HG03575 (cell line): ENCODE results near the gene NRXN3.

Source experiments
- ATAC-seq: cut with Tn5 transposase; IDR thresholded peaks from one replicate; pipeline ENCODE4 v1.9.1; 2021; ENCODE audit not compliant: unreplicated experiment, insufficient number of reproducible peaks, low FRiP score; ENCODE audit errors: extremely low read depth

The NRXN3 gene

DNA sequence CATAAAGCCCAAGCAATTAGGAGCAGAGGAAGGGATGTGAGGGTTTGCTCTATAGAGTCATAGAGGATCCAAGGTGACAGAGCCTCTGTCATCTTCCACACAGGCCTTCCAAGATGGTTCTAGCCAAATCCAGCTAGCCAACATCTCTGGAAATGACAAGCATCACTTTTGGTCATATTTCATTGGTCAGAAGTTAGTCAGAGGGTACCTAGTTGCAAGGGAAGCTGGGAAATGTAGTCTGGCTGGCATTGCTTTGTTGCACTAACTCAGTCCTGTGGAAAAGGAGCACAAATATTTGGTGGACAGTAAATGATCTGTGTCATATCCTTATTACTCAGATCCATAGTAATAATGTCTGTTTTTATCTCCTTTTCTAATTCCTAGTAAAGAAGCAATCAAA is 715.7 kb downstream of the NRXN3 start:
- no peak for ATAC-seq

DNA sequence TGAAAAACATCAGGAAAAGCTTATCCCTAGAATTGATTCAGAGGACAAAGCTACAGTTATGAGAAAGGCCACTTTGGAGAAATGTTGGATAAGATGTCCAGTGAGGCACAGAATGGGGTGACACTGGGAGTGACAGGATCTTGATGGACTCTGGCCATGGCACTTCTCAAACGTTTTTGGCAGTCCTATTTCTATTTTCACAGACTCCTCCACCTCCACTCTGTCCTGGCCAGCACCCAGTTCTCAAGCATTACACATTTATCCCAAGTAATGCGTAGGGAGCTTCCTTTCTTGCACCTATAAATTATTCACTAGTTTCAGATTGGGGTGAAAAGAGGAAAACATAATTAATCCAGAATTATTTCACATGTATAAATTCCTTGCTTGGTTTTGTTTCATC is 727.3 kb downstream of the NRXN3 start:
- ATAC-seq = no peak

DNA sequence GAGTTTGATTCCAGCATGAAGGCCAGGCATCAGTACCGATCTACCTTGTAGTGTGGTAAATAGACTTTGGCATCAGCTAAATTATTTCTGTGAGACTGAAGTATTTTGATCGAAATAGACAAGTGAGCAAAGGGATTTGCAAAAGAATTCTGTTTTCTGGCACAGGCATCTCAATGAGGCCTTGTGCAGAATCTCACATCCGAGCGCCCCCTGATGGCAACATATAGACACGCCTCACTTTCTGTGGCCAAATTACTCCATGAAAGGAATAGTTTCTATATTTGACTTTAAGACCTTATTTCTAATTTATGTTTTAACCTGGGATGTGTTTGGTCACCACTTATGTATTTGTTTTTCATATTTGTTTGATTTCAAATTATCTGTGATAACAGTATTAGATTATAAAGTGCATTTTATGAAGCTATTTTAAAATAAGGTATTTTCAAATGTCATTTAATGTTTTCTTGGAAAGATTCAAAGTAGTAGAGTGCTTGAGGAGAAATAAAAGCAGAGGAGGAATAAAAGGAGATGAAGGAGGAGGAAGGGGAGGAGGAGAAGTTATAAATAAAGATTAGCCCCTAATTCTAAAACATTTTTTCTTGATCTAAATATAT is 731.9 kb downstream of the NRXN3 start:
- no peak for ATAC-seq

DNA sequence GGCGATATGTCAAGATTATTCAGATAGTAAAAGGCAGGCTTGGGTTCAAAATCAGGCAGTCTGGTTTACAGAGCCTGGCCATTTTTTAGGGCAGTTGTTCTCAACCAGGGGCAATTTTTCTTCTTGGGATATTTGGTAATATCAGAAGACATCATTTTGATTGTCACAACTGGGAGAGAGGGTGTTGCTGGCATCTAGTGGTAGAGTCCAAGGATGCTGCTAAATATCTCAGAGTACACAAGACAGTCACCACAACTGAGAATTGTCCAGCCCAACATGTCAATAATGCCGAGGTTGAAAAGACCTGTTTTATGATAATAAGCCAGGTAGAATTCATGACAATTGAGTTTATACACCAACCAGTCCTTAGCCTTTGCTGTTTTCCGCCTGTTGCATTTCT is 733.9 kb downstream of the NRXN3 start:
- no peak for ATAC-seq

DNA sequence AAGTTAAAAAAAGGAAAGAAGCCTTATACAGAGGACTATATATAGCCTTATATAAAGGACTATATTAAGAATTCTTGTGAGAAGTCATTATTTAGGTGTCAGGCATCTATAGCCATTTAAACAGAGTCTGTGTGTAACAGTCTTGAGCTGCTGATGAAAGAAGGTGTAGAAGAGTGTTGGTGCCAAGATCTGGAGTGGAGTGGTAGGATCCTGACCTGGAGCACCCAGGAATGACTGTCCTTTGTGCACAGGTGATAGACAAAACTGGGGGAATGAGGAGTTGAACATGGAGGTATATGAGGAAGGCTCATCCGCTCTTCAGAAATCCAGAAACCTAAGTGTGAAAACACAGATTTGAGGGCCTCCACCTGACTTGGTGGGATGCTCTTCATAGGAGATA is 747.3 kb downstream of the NRXN3 start:
- ATAC-seq = no peak

DNA sequence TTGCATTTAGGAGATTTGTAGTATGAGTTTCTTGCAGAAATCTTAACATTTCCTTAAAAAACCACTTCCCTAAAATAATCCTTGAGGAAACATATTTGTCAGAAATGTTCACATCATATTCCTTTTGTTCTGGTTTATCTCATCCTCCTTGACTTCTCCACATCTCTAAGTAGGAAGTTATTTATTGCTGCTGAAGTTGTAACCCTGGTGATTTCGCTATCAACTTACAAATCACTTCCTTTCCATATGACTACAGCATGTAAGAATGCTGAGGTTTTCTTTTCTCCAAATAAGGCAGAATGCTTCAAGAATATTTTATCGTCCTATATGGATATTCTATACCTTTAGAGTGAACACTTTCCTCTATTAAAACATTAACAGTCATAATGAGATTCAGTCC is 751.7 kb downstream of the NRXN3 start:
- ATAC-seq = no peak

DNA sequence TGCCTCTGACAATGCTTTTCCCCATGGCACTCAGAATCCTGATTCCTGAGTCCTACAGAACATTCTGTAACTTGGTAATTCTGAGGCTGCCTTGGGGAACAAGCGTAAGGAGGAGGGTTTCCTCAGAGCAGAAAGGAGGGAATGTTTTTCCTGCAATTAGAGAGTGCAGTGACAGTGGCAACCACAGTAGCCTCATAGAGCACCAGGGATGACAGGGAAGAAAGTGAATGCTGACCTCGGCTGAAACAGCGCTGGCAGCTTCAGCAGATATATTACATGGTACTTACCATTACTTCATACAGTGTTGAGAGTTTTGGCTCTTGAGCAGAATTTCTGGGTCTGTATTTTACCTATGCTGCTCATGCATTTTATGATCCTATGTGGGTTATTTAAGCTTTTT is 757.1 kb downstream of the NRXN3 start:
- ATAC-seq = no peak

DNA sequence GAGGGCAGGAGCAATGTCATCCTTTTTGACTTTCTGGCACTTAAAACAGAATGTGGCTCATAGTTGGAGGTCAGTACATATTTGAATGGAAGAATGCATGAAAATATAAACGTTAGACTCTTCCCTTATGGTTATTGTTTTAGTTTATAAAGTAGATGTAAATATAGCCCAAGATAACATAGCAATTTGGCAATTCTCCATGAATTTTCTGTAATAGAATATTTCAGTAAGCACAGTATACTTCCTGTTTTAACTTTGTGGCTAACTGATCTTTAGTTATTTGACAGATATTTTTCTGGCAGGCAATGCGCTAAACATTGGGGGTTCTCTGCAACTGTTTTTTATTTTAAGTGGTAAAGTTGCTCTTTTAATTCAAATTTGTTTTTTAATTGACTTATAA is 763.0 kb downstream of the NRXN3 start:
- ATAC-seq = no peak

DNA sequence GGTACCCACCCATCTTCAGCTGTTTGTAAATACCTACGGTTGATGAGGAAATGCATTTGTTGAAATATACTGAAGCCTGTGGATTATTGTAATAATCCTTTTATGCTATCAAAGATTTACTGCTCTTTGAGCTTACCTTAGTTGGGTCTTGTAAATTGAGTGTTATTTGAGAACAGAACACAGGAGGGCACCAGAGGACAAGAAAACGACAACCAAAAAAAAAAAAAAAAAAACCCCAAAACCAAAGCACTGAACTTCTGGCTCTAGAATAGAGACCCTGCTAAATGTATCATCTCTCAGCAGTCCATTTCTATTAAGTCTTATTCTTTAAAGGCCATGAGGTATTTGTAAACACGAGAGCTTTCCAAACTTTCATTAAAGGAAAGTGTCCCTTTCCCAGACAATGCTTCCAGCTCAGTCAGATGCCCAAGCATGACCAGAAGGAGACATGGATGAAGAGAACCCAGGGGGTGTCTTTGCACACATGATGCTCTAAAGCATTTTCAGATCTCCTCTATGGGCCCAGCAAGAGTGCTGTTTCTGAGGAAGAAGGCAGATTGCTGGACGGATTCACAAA is 763.9 kb downstream of the NRXN3 start:
- ATAC-seq = no peak

DNA sequence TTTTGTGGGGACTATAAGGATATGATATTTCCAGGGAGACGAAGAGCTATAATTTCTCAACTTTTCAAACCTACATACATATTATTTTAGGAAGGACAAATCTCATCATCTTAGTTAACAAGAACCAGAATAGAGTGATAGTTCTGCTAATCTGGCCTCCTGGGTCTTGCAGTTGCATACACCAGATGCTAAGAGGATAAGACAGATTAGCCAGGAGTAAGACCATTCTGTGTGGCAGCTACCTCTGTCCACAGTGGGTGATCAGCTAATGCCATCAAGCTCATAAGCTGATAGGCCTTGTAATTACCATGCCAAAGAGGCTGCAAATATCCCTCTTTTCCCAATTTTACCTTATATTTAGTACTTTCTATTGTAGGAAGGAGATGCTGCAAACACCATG is 776.8 kb downstream of the NRXN3 start:
- no peak for ATAC-seq

DNA sequence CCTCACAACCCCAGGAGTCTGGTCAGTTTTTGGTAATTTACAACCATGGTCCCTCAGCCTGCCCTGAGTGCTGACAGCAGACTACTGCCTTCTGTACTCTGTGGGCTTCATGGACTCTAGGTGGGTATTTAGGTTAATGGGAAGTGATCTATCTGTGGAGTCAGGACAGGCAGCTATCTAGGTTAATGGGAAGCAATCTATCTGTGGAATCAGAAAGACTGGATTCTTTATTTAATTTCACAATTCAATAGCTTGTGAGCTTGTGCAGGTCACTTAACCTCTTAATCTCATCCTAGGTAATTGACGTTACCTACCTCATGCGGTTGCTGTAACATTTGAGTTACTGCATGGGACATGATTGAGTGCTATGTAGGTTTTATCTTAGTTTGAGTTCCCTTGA is 777.5 kb downstream of the NRXN3 start:
- no peak for ATAC-seq

DNA sequence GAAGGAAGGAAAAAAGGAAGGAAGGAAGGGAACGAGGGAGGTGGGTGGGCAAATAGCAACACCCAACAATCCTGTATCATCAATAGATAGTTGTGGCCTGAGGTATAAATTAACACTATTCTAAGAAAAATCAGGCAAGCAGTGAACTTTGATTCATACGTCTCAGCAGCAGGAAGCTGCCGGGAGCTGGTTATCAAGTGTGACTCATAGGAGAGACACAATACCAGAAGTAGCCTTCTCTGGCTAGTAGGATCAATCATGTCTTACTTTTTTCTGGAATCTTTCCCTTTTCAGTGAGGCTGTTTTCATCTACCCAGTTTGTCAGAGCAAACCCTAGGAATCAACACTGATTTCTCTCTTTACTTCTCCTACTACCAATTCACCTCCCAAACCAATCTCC is 780.5 kb downstream of the NRXN3 start:
- ATAC-seq = no peak

DNA sequence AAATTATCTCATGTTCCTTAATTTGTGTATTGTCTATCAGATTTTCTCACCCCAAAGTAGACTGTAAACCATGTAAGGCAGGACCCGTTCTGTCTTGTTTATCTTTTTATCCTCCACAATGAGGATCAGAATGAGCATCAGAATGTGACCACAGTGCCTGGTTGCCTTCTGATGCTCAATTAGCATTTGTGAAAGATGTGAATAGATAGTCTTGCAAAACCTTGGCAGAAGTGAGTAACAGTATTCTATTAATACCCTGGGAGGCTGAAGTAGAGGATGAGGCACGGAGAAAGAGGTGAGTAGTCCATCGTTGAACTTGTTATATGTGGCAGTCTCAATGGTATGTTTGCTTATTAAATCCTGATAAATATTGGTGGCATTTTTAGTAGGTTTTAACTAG is 781.4 kb downstream of the NRXN3 start:
- ATAC-seq = no peak

DNA sequence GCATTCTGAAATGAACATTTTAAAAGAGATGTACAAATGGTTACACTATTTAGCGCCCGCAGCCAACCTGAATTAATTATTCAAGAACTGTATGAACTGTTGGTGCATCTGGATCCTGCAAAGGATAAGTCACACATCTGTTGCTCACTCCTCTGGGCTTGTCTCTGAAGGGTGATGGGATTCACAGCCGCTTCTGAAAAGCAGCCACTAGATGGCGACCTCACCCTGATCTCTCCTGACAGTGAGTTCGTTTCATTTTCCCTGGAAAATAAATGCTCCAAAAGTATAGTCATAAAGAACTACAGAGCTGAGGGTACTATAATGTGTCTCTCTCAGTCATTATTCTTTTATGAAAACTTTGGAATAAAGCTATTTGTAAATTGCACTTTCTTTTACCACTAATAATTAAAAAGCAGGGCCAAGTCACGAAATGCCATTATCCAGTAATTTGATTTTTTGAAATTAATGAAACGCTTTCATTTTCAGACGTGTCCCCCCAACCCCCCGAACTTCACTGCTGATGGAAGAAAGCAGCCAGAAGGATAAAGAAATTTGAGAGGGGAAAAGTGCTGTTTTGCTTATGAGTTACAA is 789.6 kb downstream of the NRXN3 start:
- no peak for ATAC-seq

DNA sequence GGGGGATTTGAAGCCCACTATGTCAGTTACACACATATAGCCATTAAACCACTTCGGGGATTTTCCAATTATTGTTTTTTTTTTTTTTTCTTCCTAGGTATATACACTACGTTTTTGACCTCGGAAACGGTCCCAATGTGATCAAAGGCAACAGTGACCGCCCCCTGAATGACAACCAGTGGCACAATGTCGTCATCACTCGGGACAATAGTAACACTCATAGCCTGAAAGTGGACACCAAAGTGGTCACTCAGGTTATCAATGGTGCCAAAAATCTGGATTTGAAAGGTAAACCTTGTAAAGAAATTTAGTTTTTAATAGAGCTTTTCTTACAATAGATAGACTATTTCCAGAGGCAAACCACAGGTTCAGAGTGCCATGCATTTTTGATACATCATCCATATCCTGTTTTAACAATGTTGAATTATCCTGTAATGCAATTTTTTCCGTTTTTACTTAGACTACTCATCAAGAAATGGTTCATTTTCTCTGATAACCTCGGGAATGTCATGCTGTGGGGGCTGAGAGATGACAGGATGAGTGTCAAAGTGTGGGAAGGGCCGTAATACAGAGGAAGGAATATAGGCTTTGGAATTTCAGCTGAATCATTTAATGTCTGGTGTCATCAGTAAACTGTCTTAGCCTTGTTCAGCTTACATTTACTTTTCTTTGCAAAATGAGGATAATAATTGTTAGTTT is 797.1 kb downstream of the NRXN3 start:
- ATAC-seq = no peak

DNA sequence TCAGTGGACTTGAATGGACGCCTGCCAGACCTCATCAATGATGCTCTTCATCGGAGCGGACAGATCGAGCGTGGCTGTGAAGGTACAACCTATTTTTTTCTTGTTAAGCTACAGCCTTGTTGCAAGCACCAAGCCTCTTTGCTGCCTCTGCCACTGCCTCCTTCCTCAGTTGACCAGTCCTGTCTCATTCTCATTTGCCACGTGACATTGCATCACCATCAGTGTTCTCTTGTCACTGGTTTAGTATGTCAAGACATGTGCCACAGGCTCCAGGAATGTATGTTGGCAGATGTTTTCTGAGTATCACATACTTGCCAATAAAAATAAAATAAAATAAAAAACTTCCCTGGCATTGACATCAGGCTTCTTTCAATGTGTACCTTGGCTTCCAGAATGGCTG is 798.1 kb downstream of the NRXN3 start:
- ATAC-seq = no peak

DNA sequence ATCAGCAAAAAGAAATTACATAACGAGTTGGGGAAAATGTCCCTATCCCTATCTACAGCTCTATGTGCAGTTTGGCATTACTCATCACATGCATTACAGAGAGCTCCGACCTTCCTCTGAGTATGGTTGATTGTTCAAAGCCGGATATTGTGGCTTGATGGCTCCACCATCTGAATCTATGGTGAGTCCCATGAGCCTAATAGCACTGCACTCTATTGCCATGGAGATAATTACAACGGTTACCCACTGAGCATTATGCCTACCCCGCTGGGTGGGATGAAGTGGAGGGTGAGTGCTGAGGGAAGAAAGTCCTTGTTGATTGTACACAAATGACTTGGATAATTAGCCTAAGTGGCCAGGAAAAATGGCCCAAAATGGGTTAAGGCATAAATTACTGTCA is 800.5 kb downstream of the NRXN3 start:
- ATAC-seq = no peak

DNA sequence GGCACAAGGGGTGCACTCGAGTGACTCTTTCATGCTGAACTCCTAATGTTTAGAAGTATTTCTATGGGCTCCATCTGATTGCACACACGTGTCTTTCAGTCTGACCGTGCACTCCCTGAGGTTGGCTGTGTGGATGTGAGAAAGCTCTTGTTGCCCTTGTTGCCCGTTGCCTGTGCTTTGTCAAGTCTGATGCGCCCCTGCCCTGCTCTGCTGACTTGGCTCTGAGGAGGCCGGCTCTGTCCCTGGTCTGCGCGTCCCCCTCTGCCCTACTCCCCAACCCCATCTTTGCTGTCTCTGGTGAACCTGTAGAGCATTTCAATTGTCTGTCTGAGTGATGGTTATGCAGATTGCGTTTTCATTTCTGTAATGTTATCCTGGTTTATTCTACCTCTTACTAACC is 802.3 kb downstream of the NRXN3 start:
- no peak for ATAC-seq

DNA sequence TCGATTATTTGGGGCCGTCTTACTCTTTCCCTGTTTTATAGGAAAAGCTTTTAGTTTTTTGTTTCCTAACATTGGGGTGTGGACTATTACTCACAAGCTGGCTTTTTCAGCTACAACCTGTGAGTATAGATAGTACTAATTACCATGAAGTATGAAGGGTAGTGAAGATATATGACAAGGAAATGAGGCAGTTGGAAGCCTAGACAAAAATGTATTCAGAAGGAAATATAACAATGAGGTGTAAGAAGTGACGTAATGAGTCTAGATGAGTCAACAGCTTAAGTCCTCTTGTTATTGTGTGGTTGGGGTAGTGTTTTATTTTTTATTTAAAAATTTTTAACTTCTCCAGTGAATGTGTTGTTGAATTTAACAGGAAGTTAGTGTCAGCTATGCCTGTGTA is 804.5 kb downstream of the NRXN3 start:
- ATAC-seq = no peak

DNA sequence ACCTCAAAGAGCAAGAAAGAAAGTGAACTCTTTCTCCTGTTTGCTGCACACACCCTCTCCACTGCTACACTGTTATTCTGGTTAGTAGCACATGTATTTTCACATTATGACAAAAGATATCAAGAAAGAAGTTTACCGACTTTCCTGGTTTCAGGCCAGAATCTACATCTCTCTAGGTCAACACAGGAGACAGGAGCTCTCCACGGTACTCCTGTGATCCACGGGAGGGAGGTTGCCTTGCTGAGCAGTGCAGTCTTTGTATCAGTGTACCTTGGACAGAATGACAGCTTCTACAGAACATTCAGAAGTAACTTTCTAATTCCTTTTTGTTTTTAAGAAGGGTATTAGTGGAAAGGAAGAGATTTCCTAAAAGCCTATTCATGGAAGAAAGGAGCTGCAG is 805.6 kb downstream of the NRXN3 start:
- no peak for ATAC-seq
